ENCODE data around the gene P2RY2. TPM values are rescaled to one million over a fixed set of nuclear protein-coding genes. Genes with fewer than 3 reads are reported as not detected.

P2RY2 gene
- polyA plus RNA-seq, 1 donor from 2014 or later = not detected

DNA sequence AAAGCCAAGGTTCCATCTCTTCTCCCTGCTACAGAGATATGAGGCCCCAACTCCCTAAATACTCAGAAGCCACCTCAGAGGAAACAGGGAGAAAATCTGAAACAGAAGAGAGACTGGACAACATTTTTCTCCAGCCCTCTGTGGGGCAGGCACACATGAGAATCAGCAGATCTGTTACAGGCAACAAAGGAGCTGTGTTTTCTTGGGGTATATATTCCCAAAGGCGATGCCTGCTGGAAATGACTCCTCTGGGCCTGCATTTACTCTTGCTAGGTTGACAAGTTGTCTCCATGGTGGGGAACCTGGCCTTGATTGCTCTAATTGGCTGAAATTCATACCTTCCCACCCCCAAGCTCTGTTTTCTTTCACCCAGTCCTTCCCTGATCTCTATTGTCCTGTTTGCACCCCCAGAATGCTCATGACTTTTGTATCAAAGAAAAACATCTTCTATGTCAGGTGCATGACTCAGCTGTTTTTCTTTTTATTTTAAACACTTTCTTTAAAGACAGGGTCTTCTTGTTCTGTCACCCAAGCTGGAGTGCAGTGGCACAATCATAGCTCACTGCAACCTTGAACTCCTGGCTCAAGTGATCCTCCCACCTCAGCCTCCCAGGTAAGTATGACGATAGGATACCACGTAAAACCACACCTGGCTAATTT, 30.6 kb downstream of the P2RY2 start:
- Histone ChIP-seq H3K9me2 (ENCODE audit: insufficient read depth, low read length) (no peaks in the 10 kb centered on the region), H3K79me2 (replicated peaks; ENCODE audit: insufficient read depth, low read length) (no peaks in the 10 kb centered on the region), H3K4me2 (ENCODE audit: low read length) (no peak overlapping the region), H4K20me1 (ENCODE audit: insufficient read depth) (no peaks in the 10 kb centered on the region), H3K36me3 (ENCODE audit: insufficient read depth, low read length) (no peaks in the 10 kb centered on the region), H3F3A (ENCODE audit: insufficient read depth, low read length, poor library complexity, severe bottlenecking) (no peaks in the 10 kb centered on the region), H2AFZ (ENCODE audit: low read depth, low read length) (no peak overlapping the region), H3K4me3 (ENCODE audit: low read length) (no peak overlapping the region), H3K27ac (ENCODE audit: low read length) (no peak overlapping the region), H3K9me3 (ENCODE audit: low read length) (no peaks in the 10 kb centered on the region), H3K9ac (ENCODE audit: low read length) (no peak overlapping the region), H3K27me3 (ENCODE audit: insufficient read depth, low read depth, low read length) (no peaks in the 10 kb centered on the region)
- TF ChIP-seq EZH2 (IDR thresholded peaks at IDR 0.05; ENCODE audit: borderline replicate concordance, insufficient read depth, low read length, poor library complexity, severe bottlenecking) (no peak), SMC3 (conservative IDR thresholded peaks at IDR 0.05; ENCODE audit: poor library complexity) (no peak), EP300 (conservative IDR thresholded peaks at IDR 0.05; ENCODE audit: poor library complexity, severe bottlenecking) (no peak), TAF1 (IDR thresholded peaks at IDR 0.05; ENCODE audit: low read depth) (no peak), RAD21 (conservative IDR thresholded peaks at IDR 0.05) (no peak), POLR2AphosphoS5 (IDR thresholded peaks at IDR 0.05) (no peak), MXI1 (conservative IDR thresholded peaks at IDR 0.05; ENCODE audit: poor library complexity, severe bottlenecking) (no peak)
- TF ChIP-seq, protein P1, sequence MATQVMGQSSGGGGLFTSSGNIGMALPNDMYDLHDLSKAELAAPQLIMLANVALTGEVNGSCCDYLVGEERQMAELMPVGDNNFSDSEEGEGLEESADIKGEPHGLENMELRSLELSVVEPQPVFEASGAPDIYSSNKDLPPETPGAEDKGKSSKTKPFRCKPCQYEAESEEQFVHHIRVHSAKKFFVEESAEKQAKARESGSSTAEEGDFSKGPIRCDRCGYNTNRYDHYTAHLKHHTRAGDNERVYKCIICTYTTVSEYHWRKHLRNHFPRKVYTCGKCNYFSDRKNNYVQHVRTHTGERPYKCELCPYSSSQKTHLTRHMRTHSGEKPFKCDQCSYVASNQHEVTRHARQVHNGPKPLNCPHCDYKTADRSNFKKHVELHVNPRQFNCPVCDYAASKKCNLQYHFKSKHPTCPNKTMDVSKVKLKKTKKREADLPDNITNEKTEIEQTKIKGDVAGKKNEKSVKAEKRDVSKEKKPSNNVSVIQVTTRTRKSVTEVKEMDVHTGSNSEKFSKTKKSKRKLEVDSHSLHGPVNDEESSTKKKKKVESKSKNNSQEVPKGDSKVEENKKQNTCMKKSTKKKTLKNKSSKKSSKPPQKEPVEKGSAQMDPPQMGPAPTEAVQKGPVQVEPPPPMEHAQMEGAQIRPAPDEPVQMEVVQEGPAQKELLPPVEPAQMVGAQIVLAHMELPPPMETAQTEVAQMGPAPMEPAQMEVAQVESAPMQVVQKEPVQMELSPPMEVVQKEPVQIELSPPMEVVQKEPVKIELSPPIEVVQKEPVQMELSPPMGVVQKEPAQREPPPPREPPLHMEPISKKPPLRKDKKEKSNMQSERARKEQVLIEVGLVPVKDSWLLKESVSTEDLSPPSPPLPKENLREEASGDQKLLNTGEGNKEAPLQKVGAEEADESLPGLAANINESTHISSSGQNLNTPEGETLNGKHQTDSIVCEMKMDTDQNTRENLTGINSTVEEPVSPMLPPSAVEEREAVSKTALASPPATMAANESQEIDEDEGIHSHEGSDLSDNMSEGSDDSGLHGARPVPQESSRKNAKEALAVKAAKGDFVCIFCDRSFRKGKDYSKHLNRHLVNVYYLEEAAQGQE (IDR thresholded peaks at IDR 0.05; ENCODE audit: borderline replicate concordance) = no peak
- TF ChIP-seq, protein P2, sequence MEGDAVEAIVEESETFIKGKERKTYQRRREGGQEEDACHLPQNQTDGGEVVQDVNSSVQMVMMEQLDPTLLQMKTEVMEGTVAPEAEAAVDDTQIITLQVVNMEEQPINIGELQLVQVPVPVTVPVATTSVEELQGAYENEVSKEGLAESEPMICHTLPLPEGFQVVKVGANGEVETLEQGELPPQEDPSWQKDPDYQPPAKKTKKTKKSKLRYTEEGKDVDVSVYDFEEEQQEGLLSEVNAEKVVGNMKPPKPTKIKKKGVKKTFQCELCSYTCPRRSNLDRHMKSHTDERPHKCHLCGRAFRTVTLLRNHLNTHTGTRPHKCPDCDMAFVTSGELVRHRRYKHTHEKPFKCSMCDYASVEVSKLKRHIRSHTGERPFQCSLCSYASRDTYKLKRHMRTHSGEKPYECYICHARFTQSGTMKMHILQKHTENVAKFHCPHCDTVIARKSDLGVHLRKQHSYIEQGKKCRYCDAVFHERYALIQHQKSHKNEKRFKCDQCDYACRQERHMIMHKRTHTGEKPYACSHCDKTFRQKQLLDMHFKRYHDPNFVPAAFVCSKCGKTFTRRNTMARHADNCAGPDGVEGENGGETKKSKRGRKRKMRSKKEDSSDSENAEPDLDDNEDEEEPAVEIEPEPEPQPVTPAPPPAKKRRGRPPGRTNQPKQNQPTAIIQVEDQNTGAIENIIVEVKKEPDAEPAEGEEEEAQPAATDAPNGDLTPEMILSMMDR (IDR thresholded peaks at IDR 0.05; ENCODE audit: poor library complexity, severe bottlenecking) = no peak

DNA sequence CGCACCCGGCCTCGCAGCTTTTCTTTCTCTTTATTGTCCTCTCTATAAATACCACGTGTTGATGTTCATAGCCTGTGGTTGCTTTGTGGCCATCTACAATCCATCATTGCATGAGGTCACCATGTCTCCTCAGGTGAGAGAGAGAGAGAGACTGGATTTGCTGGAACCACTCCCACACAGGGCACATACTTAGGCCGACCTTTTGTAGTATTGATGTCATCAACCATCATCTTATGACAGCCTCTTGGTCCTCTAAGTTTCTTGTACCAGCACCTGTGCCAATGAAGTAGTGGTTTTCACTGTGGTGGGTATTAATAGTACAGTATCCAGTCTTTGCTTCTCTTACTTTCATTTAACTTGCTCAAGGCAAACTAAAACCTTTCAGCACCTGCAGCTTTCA, 31.2 kb downstream of the P2RY2 start:
- Histone ChIP-seq H3K4me2 (ENCODE audit: low read length) (no peak overlapping the region), H3K9ac (ENCODE audit: low read length) (no peak overlapping the region), H3K36me3 (ENCODE audit: insufficient read depth, low read length) (no peaks in the 10 kb centered on the region), H3K27ac (ENCODE audit: low read length) (no peak overlapping the region), H2AFZ (ENCODE audit: low read depth, low read length) (no peak overlapping the region), H3K27me3 (ENCODE audit: insufficient read depth, low read depth, low read length) (no peaks in the 10 kb centered on the region), H3K9me2 (ENCODE audit: insufficient read depth, low read length) (no peaks in the 10 kb centered on the region), H4K20me1 (ENCODE audit: insufficient read depth) (no peaks in the 10 kb centered on the region), H3K79me2 (replicated peaks; ENCODE audit: insufficient read depth, low read length) (no peaks in the 10 kb centered on the region), H3K9me3 (ENCODE audit: low read length) (no peaks in the 10 kb centered on the region), H3F3A (ENCODE audit: insufficient read depth, low read length, poor library complexity, severe bottlenecking) (no peaks in the 10 kb centered on the region), H3K4me3 (ENCODE audit: low read length) (no peak overlapping the region)
- TF ChIP-seq POLR2AphosphoS5 (IDR thresholded peaks at IDR 0.05) (no peak), EP300 (conservative IDR thresholded peaks at IDR 0.05; ENCODE audit: poor library complexity, severe bottlenecking) (no peak), RAD21 (conservative IDR thresholded peaks at IDR 0.05) (no peak), SMC3 (conservative IDR thresholded peaks at IDR 0.05; ENCODE audit: poor library complexity) (no peak), EZH2 (IDR thresholded peaks at IDR 0.05; ENCODE audit: borderline replicate concordance, insufficient read depth, low read length, poor library complexity, severe bottlenecking) (no peak), MXI1 (conservative IDR thresholded peaks at IDR 0.05; ENCODE audit: poor library complexity, severe bottlenecking) (no peak), TAF1 (IDR thresholded peaks at IDR 0.05; ENCODE audit: low read depth) (no peak)
- TF ChIP-seq, protein P2 (IDR thresholded peaks at IDR 0.05; ENCODE audit: poor library complexity, severe bottlenecking) = no peak
- TF ChIP-seq, protein P1 (IDR thresholded peaks at IDR 0.05; ENCODE audit: borderline replicate concordance) = no peak
